Mucosa of descending colon (tissue), 3 donors: Measurements from ENCODE around the gene NMRAL1. TPM values are rescaled to one million over a fixed set of nuclear protein-coding genes. Genes with fewer than 3 reads are reported as not detected.

ENCODE experiments used
- ATAC-seq: fragments of 200-7000 bp; cut with Tn5 transposase; one replicate; pipeline ENCODE4 v1.9.1; 2020; ENCODE audit warnings: mild to moderate bottlenecking, moderate library complexity
- DNase-seq, 3 donors: peaks; one replicate each; pipeline ENCODE4 v3.0.0-alpha.2; 2020
- H3K36me3 ChIP-seq: fragments of 200-600 bp; one replicate; pipeline ENCODE4 v1.8.0; 2021; ENCODE audit warnings: low read depth, mild to moderate bottlenecking
- H3K4me1 ChIP-seq: fragments of 200-600 bp; one replicate; pipeline ENCODE4 v1.8.0; 2021; ENCODE audit warnings: low read depth, mild to moderate bottlenecking
- H3K4me3 ChIP-seq: fragments of 200-600 bp; one replicate; pipeline ENCODE4 v1.8.0; 2021; ENCODE audit warnings: mild to moderate bottlenecking
- H3K9me3 ChIP-seq: fragments of 200-600 bp; one replicate; pipeline ENCODE4 v1.8.0; 2021; ENCODE audit warnings: mild to moderate bottlenecking
- CTCF ChIP-seq: fragments of 200-600 bp; IDR thresholded peaks from one replicate; pipeline ENCODE4 v1.8.0; 2022; ENCODE audit warnings: antibody characterized with exemption, mild to moderate bottlenecking
- intact Hi-C, 2 donors: fragments of 100-400 bp; cut with DNase I in 1 of 2; cut with micrococcal nuclease in 1 of 2; formaldehyde crosslinking; loops; one replicate each; pipeline versions ENCODE4 v1.11.0 to v1.11.1; 2022; cut with DNase I, micrococcal nuclease
- total RNA-seq, 3 donors: library from RNA; stranded (reverse); fragmentation: NEBNext Ultra II Directional in 2 of 3; extraction: Animal tissue kit (Norgen Biotek cat#: 25700) in 2 of 3; gene quantifications; one replicate each; pipeline versions ENCODE4 v1.2.1 to v1.2.4, GENCODE V29; 2021 to 2023
- donor health status: DM: no; HTN: no; CAD: no; lungs with moderate emphysema.
- donor health status: DM: no; HTN: no; CAD: no.
- donor health status: DM: no; HTN: yes; CAD: no.

The NMRAL1 gene
- total RNA-seq, 3 donors from 2014 or later, result 32.4 to 48.9 (median 38.4) TPM

- intact Hi-C loops, result no loop called here
- TF ChIP-seq CTCF, result no peak
- Histone ChIP-seq H3K4me1 (peaks cover 3% of the 10 kb centered on the region), H3K4me3 (no peak overlapping the region), H3K36me3 (peaks cover 9% of the 10 kb centered on the region), H3K9me3 (no peaks in the 10 kb centered on the region)
- no peak for ATAC-seq
- DNase-seq, result no peak
Observed at GRCh38 chr16:4454623-4455022, 19.8 kb downstream of the NMRAL1 start.

GRCh38 chr16:4452674-4453073 is 21.8 kb downstream of the NMRAL1 start:
- intact Hi-C loops, result no loop called here
- peaks cover 9% of the 10 kb centered on the region for H3K36me3 ChIP-seq
- no peak for DNase-seq
- H3K9me3 ChIP-seq, result no peaks in the 10 kb centered on the region
- H3K4me3 ChIP-seq, result no peak overlapping the region
- H3K4me1 ChIP-seq, result no peaks in the 10 kb centered on the region
- TF ChIP-seq CTCF, result no peak
- ATAC-seq, result no peak

GRCh38 chr16:4450931-4451519 is 23.4 kb downstream of the NMRAL1 start:
- Histone ChIP-seq H3K36me3 (peaks cover 9% of the 10 kb centered on the region), H3K9me3 (no peaks in the 10 kb centered on the region), H3K4me1 (no peaks in the 10 kb centered on the region), H3K4me3 (no peak overlapping the region)
- intact Hi-C loops, result no loop called here
- no peak for TF ChIP-seq CTCF
- no peak for ATAC-seq
- no peak for DNase-seq

- ATAC-seq (no peak), DNase-seq (no peak)
- no peaks in the 10 kb centered on the region for H3K4me1 ChIP-seq
- no peak for TF ChIP-seq CTCF
- H3K9me3 ChIP-seq, result no peaks in the 10 kb centered on the region
- intact Hi-C loops, result no loop called here
- no peak overlapping the region for H3K4me3 ChIP-seq
- H3K36me3 ChIP-seq, result peaks cover 9% of the 10 kb centered on the region
Observed at GRCh38 chr16:4450430-4450829, 24.0 kb downstream of the NMRAL1 start.

- TF ChIP-seq CTCF, result no peak
- ATAC-seq (no peak), DNase-seq (no peak)
- H3K9me3 ChIP-seq, result no peaks in the 10 kb centered on the region
- H3K36me3 ChIP-seq, result peaks cover 4% of the 10 kb centered on the region
- intact Hi-C loops, result no loop called here
- H3K4me1 ChIP-seq, result no peaks in the 10 kb centered on the region
- no peak overlapping the region for H3K4me3 ChIP-seq
Observed at GRCh38 chr16:4443986-4444385, 30.4 kb downstream of the NMRAL1 start.

GRCh38 chr16:4443271-4443670 is 31.2 kb downstream of the NMRAL1 start:
- ATAC-seq, result no peak
- H3K36me3 ChIP-seq, result peaks cover 4% of the 10 kb centered on the region

More at GRCh38 chr16:4443271-4443670, 31.2 kb downstream of the NMRAL1 start:
- DNase-seq, result no peak
- no peaks in the 10 kb centered on the region for H3K4me1 ChIP-seq
- no peak for TF ChIP-seq CTCF
- H3K9me3 ChIP-seq, result no peaks in the 10 kb centered on the region
- H3K4me3 ChIP-seq, result no peak overlapping the region
- intact Hi-C loops, result no loop called here
